ENCODE results near the gene CNTRL. TPM values are rescaled to one million over a fixed set of nuclear protein-coding genes. Genes with fewer than 3 reads are reported as not detected.
"Not testable (repeated sequence)": the region's sequence is repeated elsewhere in the genome, so short reads cannot be mapped to it uniquely, and the experiment has no call there.

The CNTRL gene
- total RNA-seq, 1 experiment from 2014 or later = 44.9 TPM

GRCh38 chr9:121178676-121179372 lies 104.1 kb downstream of the CNTRL start:
- H3K27me3 ChIP-seq (ENCODE audit: insufficient read depth, low read depth) = no peaks in the 10 kb centered on the region
- H3K9me2 ChIP-seq (ENCODE audit: insufficient read depth) = no peaks in the 10 kb centered on the region
- no peak overlapping the region for H3K27ac ChIP-seq
- intact Hi-C loops (cut with micrococcal nuclease; ENCODE audit: unreplicated experiment) = no loop called here
- H3K4me3 ChIP-seq = no peak overlapping the region
- POLR2A ChIA-PET (ENCODE audit: unreplicated experiment) = interaction anchor here (0.6 kb wide), 1 partner anchor 1765 kb away, joined by 9 read pairs; no protein-coding TSS in a partner anchor
- H3K9me3 ChIP-seq (ENCODE audit: insufficient read depth, low read depth) = no peaks in the 10 kb centered on the region
- no TSS peak for BruUV-seq (replicated peaks)
- peaks cover 6% of the 10 kb centered on the region; the same call in 1 of the 2 replicates for H3K79me2 ChIP-seq (ENCODE audit: low read depth)
- CTCF ChIA-PET = no interaction called here
- no peak for DNase-seq
- H3K4me1 ChIP-seq (replicated peaks; ENCODE audit: insufficient read depth) = peaks cover 13% of the 10 kb centered on the region
- H3F3A ChIP-seq (ENCODE audit: insufficient read depth, low read depth) = peaks cover 9% of the 10 kb centered on the region; the same call in 1 of the 2 replicates
- no peak overlapping the region for H3K4me2 ChIP-seq
- TF ChIP-seq EZH2 (IDR thresholded peaks at IDR 0.05; ENCODE audit: low read depth) (no peak), CTCF (conservative IDR thresholded peaks at IDR 0.05) (no peak)
- H4K20me1 ChIP-seq (ENCODE audit: insufficient read depth) = peaks cover 8% of the 10 kb centered on the region
- peaks cover 4% of the 10 kb centered on the region for H3K36me3 ChIP-seq (ENCODE audit: low read depth)
- H2AFZ ChIP-seq = no peak overlapping the region

- not testable (repeated sequence) for H3K79me2 ChIP-seq (ENCODE audit: low read depth)
Measured at GRCh38 chr9:121179373-121179721, 104.6 kb downstream of the CNTRL start.

GRCh38 chr9:121179930-121180681 lies 105.4 kb downstream of the CNTRL start:
- no peak overlapping the region for H3K27ac ChIP-seq
- TF ChIP-seq EZH2 (IDR thresholded peaks at IDR 0.05; ENCODE audit: low read depth) (no peak), CTCF (conservative IDR thresholded peaks at IDR 0.05) (no peak)
- CTCF ChIA-PET = no interaction called here
- H3K9me2 ChIP-seq (ENCODE audit: insufficient read depth) = no peaks in the 10 kb centered on the region
- POLR2A ChIA-PET (ENCODE audit: unreplicated experiment) = no interaction called here
- peaks cover 7% of the 10 kb centered on the region for H3K79me2 ChIP-seq (ENCODE audit: low read depth)
- H3K4me3 ChIP-seq = no peak overlapping the region
- no peaks in the 10 kb centered on the region for H3K9me3 ChIP-seq (ENCODE audit: insufficient read depth, low read depth)
- BruUV-seq (replicated peaks) = TSS peak; percentile 15
- no peak overlapping the region for H3K4me2 ChIP-seq
- intact Hi-C loops (cut with micrococcal nuclease; ENCODE audit: unreplicated experiment) = no loop called here
- peaks cover 8% of the 10 kb centered on the region for H4K20me1 ChIP-seq (ENCODE audit: insufficient read depth)
- H3F3A ChIP-seq (ENCODE audit: insufficient read depth, low read depth) = peaks cover 9% of the 10 kb centered on the region; the same call in 1 of the 2 replicates
- H2AFZ ChIP-seq = no peak overlapping the region
- peaks cover 4% of the 10 kb centered on the region for H3K36me3 ChIP-seq (ENCODE audit: low read depth)
- H3K4me1 ChIP-seq (replicated peaks; ENCODE audit: insufficient read depth) = peaks cover 18% of the 10 kb centered on the region
- no peak for DNase-seq
- H3K27me3 ChIP-seq (ENCODE audit: insufficient read depth, low read depth) = no peaks in the 10 kb centered on the region

More at GRCh38 chr9:121179373-121179721, 104.6 kb downstream of the CNTRL start:
- H4K20me1 ChIP-seq (ENCODE audit: insufficient read depth); H3K27me3 ChIP-seq (ENCODE audit: insufficient read depth, low read depth); H3K4me2 ChIP-seq; H3K4me3 ChIP-seq; H3K36me3 ChIP-seq (ENCODE audit: low read depth); POLR2A ChIA-PET (ENCODE audit: unreplicated experiment); H2AFZ ChIP-seq; H3K9me3 ChIP-seq (ENCODE audit: insufficient read depth, low read depth); H3K9me2 ChIP-seq (ENCODE audit: insufficient read depth); H3F3A ChIP-seq (ENCODE audit: insufficient read depth, low read depth); CTCF ChIA-PET; intact Hi-C loops (cut with micrococcal nuclease; ENCODE audit: unreplicated experiment); H3K27ac ChIP-seq; BruUV-seq (replicated peaks); DNase-seq: not testable (repeated sequence)
- H3K4me1 ChIP-seq (replicated peaks; ENCODE audit: insufficient read depth) = peaks cover 18% of the 10 kb centered on the region

Data from PC-9 (cell line).